Right atrium auricular region (tissue), 2 donors: ENCODE measurements around the gene SFT2D2. TPM values are rescaled to one million over a fixed set of nuclear protein-coding genes. Genes with fewer than 3 reads are reported as not detected.

Experiments used
- DNase-seq: peaks from one replicate; pipeline ENCODE4 v3.0.0-alpha.2; 2019; ENCODE audit warnings: low spot score
- H3K27ac ChIP-seq, 2 donors: fragments of 200-600 bp; sonication (generic); 1 replicate in 1 of 2; 2 replicates in 1 of 2; pipeline ENCODE4 v1.5.1; 2016 to 2019
- H3K27me3 ChIP-seq, 2 donors: fragments of 200-600 bp; sonication (generic); one replicate each; pipeline versions ENCODE4 v1.5.1 to v1.6.0; 2017 to 2019
- H3K36me3 ChIP-seq: fragments of 200-600 bp; sonication (generic); one replicate; pipeline ENCODE4 v1.5.1; 2016
- H3K4me1 ChIP-seq, 2 donors: fragments of 200-600 bp; sonication (generic); one replicate each; pipeline versions ENCODE4 v1.5.1 to v1.6.0; 2017 to 2019
- H3K4me3 ChIP-seq, 2 donors: fragments of 200-600 bp; sonication (generic); 1 replicate in 1 of 2; 2 replicates in 1 of 2; pipeline ENCODE4 v1.5.1; 2017 to 2019; ENCODE audit warnings: mild to moderate bottlenecking in 1 of 2, moderate library complexity in 1 of 2
- H3K9me3 ChIP-seq, 2 donors: fragments of 200-600 bp; sonication (generic); one replicate each; pipeline ENCODE4 v1.5.1; 2019
- total RNA-seq, 2 donors: library from RNA; depleted of rRNA; stranded (reverse); fragments of >200 nt; gene quantifications; one replicate each; pipeline ENCODE4 v1.1.0, GENCODE V29; 2016
- TF ChIP-seq, protein P1 (sequence below), 2 donors: fragments of 200-600 bp; sonication (generic); IDR thresholded peaks; one replicate each; pipeline ENCODE4 v1.5.1; 2019; ENCODE audit warnings: antibody characterized with exemption in 2 of 2

The SFT2D2 gene
- total RNA-seq, 2 donors from 2014 or later = 12.5 to 23.7 TPM

DNA sequence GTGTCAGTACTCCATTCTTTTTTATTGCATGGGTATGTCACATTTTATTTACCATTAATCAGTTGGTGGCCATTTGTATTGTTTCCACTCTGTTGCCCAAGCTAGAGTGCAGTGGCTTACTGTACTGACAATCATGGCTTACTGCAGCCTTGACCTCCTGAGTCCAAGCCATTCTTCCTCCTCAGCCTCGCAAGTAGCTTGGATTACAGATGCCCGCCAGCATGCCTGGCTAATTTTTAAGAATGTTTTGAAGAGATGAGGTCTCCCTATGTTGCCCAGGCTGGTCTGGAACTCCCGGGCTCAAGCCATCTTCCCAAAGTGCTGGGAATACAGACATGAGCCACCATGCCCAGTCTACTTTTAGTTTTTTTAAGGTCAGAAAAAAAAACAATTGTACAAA is 813 bp upstream of the SFT2D2 start:
- peaks cover 0 to 34% of the 10 kb centered on the region in 2 donors for H3K4me1 ChIP-seq
- H3K4me3 ChIP-seq = no peak overlapping the region
- H3K27ac ChIP-seq = peak overlapping the region in 1 of 2 donors; percentile 90
- H3K36me3 ChIP-seq = no peaks in the 10 kb centered on the region
- H3K27me3 ChIP-seq = no peaks in the 10 kb centered on the region
- DNase-seq = no peak
- TF ChIP-seq, protein P1, sequence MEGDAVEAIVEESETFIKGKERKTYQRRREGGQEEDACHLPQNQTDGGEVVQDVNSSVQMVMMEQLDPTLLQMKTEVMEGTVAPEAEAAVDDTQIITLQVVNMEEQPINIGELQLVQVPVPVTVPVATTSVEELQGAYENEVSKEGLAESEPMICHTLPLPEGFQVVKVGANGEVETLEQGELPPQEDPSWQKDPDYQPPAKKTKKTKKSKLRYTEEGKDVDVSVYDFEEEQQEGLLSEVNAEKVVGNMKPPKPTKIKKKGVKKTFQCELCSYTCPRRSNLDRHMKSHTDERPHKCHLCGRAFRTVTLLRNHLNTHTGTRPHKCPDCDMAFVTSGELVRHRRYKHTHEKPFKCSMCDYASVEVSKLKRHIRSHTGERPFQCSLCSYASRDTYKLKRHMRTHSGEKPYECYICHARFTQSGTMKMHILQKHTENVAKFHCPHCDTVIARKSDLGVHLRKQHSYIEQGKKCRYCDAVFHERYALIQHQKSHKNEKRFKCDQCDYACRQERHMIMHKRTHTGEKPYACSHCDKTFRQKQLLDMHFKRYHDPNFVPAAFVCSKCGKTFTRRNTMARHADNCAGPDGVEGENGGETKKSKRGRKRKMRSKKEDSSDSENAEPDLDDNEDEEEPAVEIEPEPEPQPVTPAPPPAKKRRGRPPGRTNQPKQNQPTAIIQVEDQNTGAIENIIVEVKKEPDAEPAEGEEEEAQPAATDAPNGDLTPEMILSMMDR (IDR thresholded peaks at IDR 0.05) = no peak
- H3K9me3 ChIP-seq = no peaks in the 10 kb centered on the region

DNA sequence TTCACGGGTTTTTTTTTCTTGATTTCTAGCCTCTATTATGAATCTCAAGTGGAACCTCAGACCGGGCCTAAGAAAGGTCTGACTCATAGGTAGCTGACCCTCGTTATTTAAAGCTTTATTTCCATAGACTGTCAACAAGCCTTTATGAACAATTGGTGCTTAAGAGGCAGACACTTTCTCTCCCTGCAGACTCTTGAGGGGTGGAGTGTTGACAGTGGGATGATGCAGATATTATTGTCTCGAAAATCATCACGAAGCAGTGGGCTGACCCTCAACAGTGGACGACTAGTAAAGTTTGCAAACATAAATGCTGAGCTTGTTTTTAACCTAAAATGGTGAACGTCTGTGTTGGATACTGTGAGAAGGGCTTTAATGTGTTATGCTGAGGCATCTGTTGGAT is 1.8 kb downstream of the SFT2D2 start:
- peak overlapping the region; percentile 84 to 90 for H3K27ac ChIP-seq
- H3K36me3 ChIP-seq = peaks cover 9% of the 10 kb centered on the region
- no peak for DNase-seq
- H3K9me3 ChIP-seq = no peaks in the 10 kb centered on the region
- no peak overlapping the region for H3K4me3 ChIP-seq
- H3K27me3 ChIP-seq = no peaks in the 10 kb centered on the region
- H3K4me1 ChIP-seq = peaks cover 0 to 34% of the 10 kb centered on the region in 2 donors
- TF ChIP-seq, protein P1 (IDR thresholded peaks at IDR 0.05) = no peak

DNA sequence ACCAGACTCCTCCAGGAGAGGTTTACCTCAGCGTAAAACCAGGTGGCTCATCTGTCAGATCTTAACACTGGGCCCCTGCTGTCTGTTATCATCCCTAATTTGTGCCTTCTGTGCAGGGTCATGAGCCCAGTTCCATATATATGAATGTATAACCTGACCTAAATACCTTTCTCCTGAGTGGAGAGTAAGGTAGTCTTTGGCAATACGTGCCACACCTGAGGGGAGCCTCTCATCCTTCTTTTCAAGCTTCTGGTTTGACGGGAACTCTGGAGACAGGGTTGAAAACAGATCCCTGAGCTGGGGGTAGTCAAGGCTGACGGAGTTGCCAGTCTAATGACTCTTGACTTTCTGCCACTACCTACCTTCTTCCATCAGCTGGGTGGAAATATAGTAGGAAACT is 4.1 kb downstream of the SFT2D2 start:
- H3K9me3 ChIP-seq = no peaks in the 10 kb centered on the region
- peaks cover 0 to 34% of the 10 kb centered on the region in 2 donors for H3K4me1 ChIP-seq
- H3K27ac ChIP-seq = no peak overlapping the region
- peaks cover 16% of the 10 kb centered on the region for H3K36me3 ChIP-seq
- no peak overlapping the region for H3K4me3 ChIP-seq
- TF ChIP-seq, protein P1 (IDR thresholded peaks at IDR 0.05) = no peak
- no peak for DNase-seq
- H3K27me3 ChIP-seq = no peaks in the 10 kb centered on the region

DNA sequence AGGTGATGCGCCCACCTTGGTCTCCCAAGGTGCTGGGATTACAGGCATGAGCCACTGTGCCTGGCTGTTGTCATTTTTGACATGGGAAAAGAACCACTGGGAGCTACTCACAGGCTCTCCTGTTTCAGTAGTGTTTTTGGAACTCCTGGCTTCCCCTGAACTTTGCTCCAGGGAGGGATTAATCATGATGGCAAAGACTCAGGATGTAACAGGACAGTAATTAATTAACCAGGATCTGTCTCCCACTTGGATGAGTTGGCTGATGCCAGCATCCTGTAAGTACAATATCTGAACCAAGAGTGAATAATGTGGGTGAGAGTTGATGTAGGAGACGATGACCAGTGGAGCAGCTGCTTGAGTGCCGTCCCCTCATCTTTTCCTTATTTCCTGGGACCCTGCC is 4.9 kb downstream of the SFT2D2 start:
- Histone ChIP-seq H3K27ac (no peak overlapping the region), H3K4me3 (no peak overlapping the region), H3K36me3 (peaks cover 16% of the 10 kb centered on the region), H3K9me3 (no peaks in the 10 kb centered on the region), H3K4me1 (peaks cover 0 to 39% of the 10 kb centered on the region in 2 donors), H3K27me3 (no peaks in the 10 kb centered on the region)
- DNase-seq = no peak
- TF ChIP-seq, protein P1 (IDR thresholded peaks at IDR 0.05) = no peak

DNA sequence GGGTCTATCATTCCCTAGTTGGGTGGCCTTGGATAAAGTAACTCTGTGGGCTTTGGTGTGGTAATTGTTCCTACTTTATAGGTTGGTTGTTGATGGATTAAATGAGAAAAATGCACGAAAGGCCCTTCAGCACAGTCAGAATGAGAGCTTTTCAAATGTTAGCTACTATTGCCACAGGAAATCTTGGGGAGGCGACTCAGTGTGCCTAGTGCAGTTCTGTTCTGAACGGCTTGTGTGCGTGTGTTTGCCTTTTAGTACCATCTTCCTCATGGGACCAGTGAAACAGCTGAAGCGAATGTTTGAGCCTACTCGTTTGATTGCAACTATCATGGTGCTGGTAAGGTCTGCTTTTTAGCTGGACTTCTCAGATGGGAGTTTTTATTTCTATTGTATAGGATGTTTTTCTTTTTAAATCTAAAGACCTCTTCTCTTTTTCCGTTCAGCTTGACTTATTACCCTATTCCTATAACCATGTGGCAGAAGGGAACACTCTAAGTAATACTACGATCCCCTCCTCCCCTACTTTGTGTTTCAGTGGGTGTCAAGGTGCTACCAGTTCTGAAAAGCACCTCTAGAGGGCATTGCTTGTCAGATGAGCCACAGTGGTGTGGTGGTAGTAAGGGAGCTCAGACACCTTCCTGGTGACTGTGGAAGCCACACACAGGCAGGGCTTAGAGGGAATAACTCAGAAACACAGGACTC is 9.2 kb downstream of the SFT2D2 start:
- no peak overlapping the region for H3K4me3 ChIP-seq
- TF ChIP-seq, protein P1 (IDR thresholded peaks at IDR 0.05) = peak in 1 of 2 donors; percentile 64
- no peak for DNase-seq
- peaks cover 0 to 7% of the 10 kb centered on the region in 2 donors for H3K4me1 ChIP-seq
- H3K9me3 ChIP-seq = no peaks in the 10 kb centered on the region
- H3K27me3 ChIP-seq = no peaks in the 10 kb centered on the region
- no peak overlapping the region for H3K27ac ChIP-seq
- H3K36me3 ChIP-seq = peaks cover 38% of the 10 kb centered on the region

DNA sequence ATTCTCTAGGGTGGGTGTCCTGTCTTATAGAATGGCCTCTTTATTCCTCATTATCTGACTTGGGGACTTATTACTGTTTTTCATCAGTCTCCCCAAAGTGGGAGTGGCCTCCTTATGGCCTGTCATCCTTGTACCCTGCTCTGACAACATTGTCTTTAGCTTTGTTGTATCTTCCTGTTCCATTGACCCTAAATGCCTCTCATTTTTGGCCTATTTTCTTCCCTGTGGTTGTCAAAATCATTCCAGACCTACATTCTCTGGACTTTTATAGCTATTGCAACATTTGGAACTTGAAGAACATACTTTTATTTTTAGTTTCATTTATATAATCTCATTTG is 9.7 kb downstream of the SFT2D2 start:
- Histone ChIP-seq H3K27ac (no peak overlapping the region), H3K36me3 (peaks cover 43% of the 10 kb centered on the region), H3K27me3 (no peaks in the 10 kb centered on the region), H3K9me3 (no peaks in the 10 kb centered on the region), H3K4me1 (peaks cover 0 to 7% of the 10 kb centered on the region in 2 donors), H3K4me3 (no peak overlapping the region)
- TF ChIP-seq, protein P1 (IDR thresholded peaks at IDR 0.05) = no peak
- no peak for DNase-seq
